ENCODE data around the gene CD99L2.

CD99L2 gene

DNA sequence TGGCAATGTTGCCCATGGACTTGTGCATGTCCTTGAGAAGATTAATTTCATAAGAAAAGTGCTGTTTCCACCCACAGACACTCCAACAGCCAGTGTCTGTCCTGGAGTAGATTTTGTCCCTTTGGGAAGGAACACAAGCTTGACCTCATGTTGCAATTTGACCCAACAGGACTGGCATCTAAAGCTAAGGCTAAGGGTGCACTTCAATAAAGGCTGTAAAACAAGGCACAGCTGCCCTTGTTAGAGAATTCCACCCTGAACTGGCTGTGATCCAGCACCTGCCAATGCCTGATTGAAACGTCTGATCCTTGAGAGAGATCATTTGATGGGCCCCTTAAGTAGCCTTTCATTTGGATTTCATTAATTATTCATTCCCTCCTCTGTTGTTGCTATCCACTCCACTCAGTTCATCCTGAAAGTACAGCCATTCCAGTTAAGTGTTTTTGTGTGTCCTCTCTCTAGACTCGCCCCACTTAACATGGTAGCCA, 56.2 kb downstream of the CD99L2 start:
- no peak overlapping the region for H3K56ac ChIP-seq (ENCODE audit: low read length)
- DNase-seq = no peak
- H3K4me3 ChIP-seq (ENCODE audit: low read length) = no peak overlapping the region
- no peak overlapping the region for H2BK120ac ChIP-seq (ENCODE audit: low read depth, low read length)
- H3K79me2 ChIP-seq (ENCODE audit: control insufficient read depth, insufficient read depth, low read length) = no peaks in the 10 kb centered on the region
- no peaks in the 10 kb centered on the region for H3K27me3 ChIP-seq (ENCODE audit: insufficient read depth, low read length, poor library complexity)
- H3K27ac ChIP-seq (ENCODE audit: low read depth, low read length) = no peak overlapping the region
- H2BK15ac ChIP-seq (replicated peaks; ENCODE audit: low read depth) = no peak overlapping the region
- no peak overlapping the region for H3K18ac ChIP-seq (ENCODE audit: low read length)
- no peaks in the 10 kb centered on the region for H3K79me1 ChIP-seq (ENCODE audit: low read length)
- H2BK5ac ChIP-seq (ENCODE audit: low read length) = no peak overlapping the region
- H3K4me2 ChIP-seq (ENCODE audit: low read length) = no peak overlapping the region
- no peak overlapping the region for H4K8ac ChIP-seq (ENCODE audit: low read depth, low read length)
- no CpG with 5 or more reads among the region's 2 CpGs for WGBS (ENCODE audit: extremely low coverage, insufficient coverage, low lambda C conversion rate)
- H3K9ac ChIP-seq (ENCODE audit: low read length) = no peak overlapping the region
- no peaks in the 10 kb centered on the region for H3K4me1 ChIP-seq (ENCODE audit: control insufficient read depth, low read depth, low read length)
- no peak overlapping the region for H3K4ac ChIP-seq (ENCODE audit: low read depth, low read length)
- no peak overlapping the region for H2AK5ac ChIP-seq (ENCODE audit: low read length)
- H4K5ac ChIP-seq (ENCODE audit: low read length) = no peak overlapping the region
- H3K23ac ChIP-seq (ENCODE audit: low read length) = no peak overlapping the region
- H3K36me3 ChIP-seq (ENCODE audit: control insufficient read depth, insufficient read depth, low read length) = no peaks in the 10 kb centered on the region

DNA sequence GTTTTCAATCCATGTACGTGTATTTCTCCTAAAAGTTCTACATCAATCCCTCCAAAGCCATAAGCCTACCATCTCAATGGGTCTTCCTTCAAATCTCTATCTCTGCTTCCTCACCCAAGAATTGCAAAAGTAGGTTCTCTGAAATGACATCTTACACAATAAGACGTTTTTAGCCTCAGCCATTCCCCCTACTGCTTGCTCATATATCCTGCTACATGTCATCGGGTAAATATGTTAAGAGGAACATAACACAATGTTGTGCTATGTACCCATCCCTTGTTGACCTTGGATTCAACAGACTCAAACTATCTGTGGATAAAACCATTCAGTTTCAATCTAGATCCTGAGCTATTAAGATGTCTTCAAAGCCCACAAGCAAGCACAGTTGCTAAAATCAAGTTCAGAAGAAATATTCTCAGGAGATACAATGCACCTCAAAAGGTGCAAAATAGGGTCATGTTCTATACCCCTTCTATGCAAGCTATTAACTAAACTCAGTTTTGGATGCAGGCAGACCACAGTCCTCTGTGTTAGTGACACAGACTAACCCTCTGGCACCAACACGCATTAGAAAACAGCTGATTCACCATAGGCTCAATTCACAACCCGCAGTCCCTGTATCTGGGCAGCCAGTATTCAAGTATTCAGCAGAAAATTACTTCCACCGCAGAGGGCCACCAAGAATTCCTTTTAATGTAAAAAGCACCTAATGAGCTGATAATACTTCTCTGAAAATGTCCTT, 56.8 kb downstream of the CD99L2 start:
- no peak overlapping the region for H3K9ac ChIP-seq (ENCODE audit: low read length)
- no peaks in the 10 kb centered on the region for H3K4me1 ChIP-seq (ENCODE audit: control insufficient read depth, low read depth, low read length)
- H3K79me2 ChIP-seq (ENCODE audit: control insufficient read depth, insufficient read depth, low read length) = no peaks in the 10 kb centered on the region
- no peak overlapping the region for H2AK5ac ChIP-seq (ENCODE audit: low read length)
- H3K27ac ChIP-seq (ENCODE audit: low read depth, low read length) = no peak overlapping the region
- H2BK5ac ChIP-seq (ENCODE audit: low read length) = no peak overlapping the region
- no peak overlapping the region for H3K4ac ChIP-seq (ENCODE audit: low read depth, low read length)
- H3K23ac ChIP-seq (ENCODE audit: low read length) = no peak overlapping the region
- no peak overlapping the region for H3K4me2 ChIP-seq (ENCODE audit: low read length)
- H2BK15ac ChIP-seq (replicated peaks; ENCODE audit: low read depth) = no peak overlapping the region
- H3K4me3 ChIP-seq (ENCODE audit: low read length) = no peak overlapping the region
- H2BK120ac ChIP-seq (ENCODE audit: low read depth, low read length) = no peak overlapping the region
- no peaks in the 10 kb centered on the region for H3K36me3 ChIP-seq (ENCODE audit: control insufficient read depth, insufficient read depth, low read length)
- H3K79me1 ChIP-seq (ENCODE audit: low read length) = no peaks in the 10 kb centered on the region
- no peak for DNase-seq
- H3K27me3 ChIP-seq (ENCODE audit: insufficient read depth, low read length, poor library complexity) = no peaks in the 10 kb centered on the region
- H4K8ac ChIP-seq (ENCODE audit: low read depth, low read length) = no peak overlapping the region
- H3K18ac ChIP-seq (ENCODE audit: low read length) = no peak overlapping the region
- no CpG with 5 or more reads among the region's 6 CpGs for WGBS (ENCODE audit: extremely low coverage, insufficient coverage, low lambda C conversion rate)
- H4K5ac ChIP-seq (ENCODE audit: low read length) = no peak overlapping the region
- H3K56ac ChIP-seq (ENCODE audit: low read length) = no peak overlapping the region

DNA sequence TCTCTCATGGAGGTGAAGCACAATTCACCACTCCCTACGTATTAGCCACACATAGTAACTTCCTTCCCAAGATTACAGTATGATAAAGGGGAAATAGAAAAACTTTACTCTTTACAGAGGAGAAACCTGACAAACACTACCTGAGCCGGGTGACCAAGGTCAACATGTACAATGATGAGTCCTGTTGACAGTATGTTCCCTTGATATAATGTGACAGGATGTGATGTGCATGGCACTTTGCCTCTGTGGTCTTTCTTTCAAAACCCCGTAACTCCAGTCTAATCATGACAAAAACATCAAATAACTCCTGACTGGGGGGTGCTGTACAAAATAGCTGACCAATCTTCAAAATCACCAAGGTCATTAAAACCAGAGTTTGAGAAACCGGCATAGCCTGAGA, 60.6 kb downstream of the CD99L2 start:
- no peak overlapping the region for H4K8ac ChIP-seq (ENCODE audit: low read depth, low read length)
- H3K36me3 ChIP-seq (ENCODE audit: control insufficient read depth, insufficient read depth, low read length) = no peaks in the 10 kb centered on the region
- no peaks in the 10 kb centered on the region for H3K27me3 ChIP-seq (ENCODE audit: insufficient read depth, low read length, poor library complexity)
- no peaks in the 10 kb centered on the region for H3K79me2 ChIP-seq (ENCODE audit: control insufficient read depth, insufficient read depth, low read length)
- no peak overlapping the region for H3K4ac ChIP-seq (ENCODE audit: low read depth, low read length)
- no peak overlapping the region for H3K18ac ChIP-seq (ENCODE audit: low read length)
- no peak overlapping the region for H3K4me2 ChIP-seq (ENCODE audit: low read length)
- H3K79me1 ChIP-seq (ENCODE audit: low read length) = no peaks in the 10 kb centered on the region
- H3K4me1 ChIP-seq (ENCODE audit: control insufficient read depth, low read depth, low read length) = no peaks in the 10 kb centered on the region
- no CpG with 5 or more reads among the region's 4 CpGs for WGBS (ENCODE audit: extremely low coverage, insufficient coverage, low lambda C conversion rate)
- no peak overlapping the region for H2BK5ac ChIP-seq (ENCODE audit: low read length)
- no peak overlapping the region for H3K23ac ChIP-seq (ENCODE audit: low read length)
- no peak overlapping the region for H2BK15ac ChIP-seq (replicated peaks; ENCODE audit: low read depth)
- H4K5ac ChIP-seq (ENCODE audit: low read length) = no peak overlapping the region
- no peak overlapping the region for H3K56ac ChIP-seq (ENCODE audit: low read length)
- H3K9ac ChIP-seq (ENCODE audit: low read length) = no peak overlapping the region
- no peak overlapping the region for H2AK5ac ChIP-seq (ENCODE audit: low read length)
- no peak overlapping the region for H3K4me3 ChIP-seq (ENCODE audit: low read length)
- H3K27ac ChIP-seq (ENCODE audit: low read depth, low read length) = no peak overlapping the region
- H2BK120ac ChIP-seq (ENCODE audit: low read depth, low read length) = no peak overlapping the region
- no peak for DNase-seq

DNA sequence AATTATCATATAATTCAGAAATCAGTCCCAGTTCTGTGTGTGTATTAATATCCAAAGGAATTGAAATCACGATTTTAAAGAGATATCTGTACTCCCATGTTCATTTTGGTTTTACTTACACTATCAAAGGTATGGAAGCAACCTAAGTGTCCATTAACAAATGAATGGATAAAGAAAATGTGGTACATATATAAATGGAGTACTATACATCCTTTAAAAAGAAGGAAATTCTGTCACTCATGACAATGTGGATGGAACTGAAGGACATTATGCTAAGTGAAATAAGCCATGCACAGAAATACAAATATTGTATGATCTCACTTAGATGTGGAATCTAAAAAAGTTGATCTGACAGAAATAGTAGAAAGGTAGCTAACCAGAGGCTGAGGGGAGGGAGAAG, 63.8 kb downstream of the CD99L2 start:
- Histone ChIP-seq H3K4ac (ENCODE audit: low read depth, low read length) (no peak overlapping the region), H2BK120ac (ENCODE audit: low read depth, low read length) (no peak overlapping the region), H3K18ac (ENCODE audit: low read length) (no peak overlapping the region), H3K56ac (ENCODE audit: low read length) (no peak overlapping the region), H3K36me3 (ENCODE audit: control insufficient read depth, insufficient read depth, low read length) (no peaks in the 10 kb centered on the region), H3K4me2 (ENCODE audit: low read length) (no peak overlapping the region), H3K27me3 (ENCODE audit: insufficient read depth, low read length, poor library complexity) (no peaks in the 10 kb centered on the region), H3K4me1 (ENCODE audit: control insufficient read depth, low read depth, low read length) (no peaks in the 10 kb centered on the region), H3K79me1 (ENCODE audit: low read length) (no peaks in the 10 kb centered on the region), H2BK15ac (replicated peaks; ENCODE audit: low read depth) (no peak overlapping the region), H2AK5ac (ENCODE audit: low read length) (no peak overlapping the region), H4K5ac (ENCODE audit: low read length) (no peak overlapping the region), H3K27ac (ENCODE audit: low read depth, low read length) (no peak overlapping the region), H3K4me3 (ENCODE audit: low read length) (no peak overlapping the region), H3K79me2 (ENCODE audit: control insufficient read depth, insufficient read depth, low read length) (no peaks in the 10 kb centered on the region), H2BK5ac (ENCODE audit: low read length) (no peak overlapping the region), H4K8ac (ENCODE audit: low read depth, low read length) (no peak overlapping the region), H3K23ac (ENCODE audit: low read length) (no peak overlapping the region), H3K9ac (ENCODE audit: low read length) (no peak overlapping the region)
- DNase-seq = no peak
- no CpG with 5 or more reads among the region's 1 CpG for WGBS (ENCODE audit: extremely low coverage, insufficient coverage, low lambda C conversion rate)

DNA sequence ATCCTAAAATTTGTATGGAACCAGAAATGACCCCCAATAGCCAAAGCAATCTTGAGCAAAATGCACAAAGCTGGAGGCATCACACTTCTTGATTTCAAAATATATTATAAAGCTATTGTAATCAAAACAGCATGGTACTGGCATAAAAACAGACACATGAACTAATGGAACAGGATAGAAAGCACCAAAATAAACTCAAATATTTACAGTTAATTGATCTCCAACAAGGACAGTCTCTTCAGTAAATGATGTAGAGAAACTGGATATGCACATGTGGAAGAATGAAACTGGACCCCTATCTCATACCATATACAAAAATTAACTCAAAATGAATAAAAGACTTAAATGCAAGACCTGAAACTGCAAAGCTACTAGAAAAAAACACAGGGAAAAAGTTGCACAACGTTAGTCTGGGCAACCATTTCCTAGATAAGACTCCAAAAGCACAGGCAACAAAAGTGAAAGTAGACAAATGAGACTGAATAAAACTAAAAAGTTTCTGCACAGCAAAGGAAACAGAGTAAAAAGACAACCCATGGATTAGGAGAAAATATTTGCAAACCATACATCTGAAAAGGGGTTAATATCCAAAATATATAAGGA, 64.9 kb downstream of the CD99L2 start:
- Histone ChIP-seq H3K18ac (ENCODE audit: low read length) (no peak overlapping the region), H3K36me3 (ENCODE audit: control insufficient read depth, insufficient read depth, low read length) (no peaks in the 10 kb centered on the region), H3K56ac (ENCODE audit: low read length) (no peak overlapping the region), H3K79me2 (ENCODE audit: control insufficient read depth, insufficient read depth, low read length) (no peaks in the 10 kb centered on the region), H2BK15ac (replicated peaks; ENCODE audit: low read depth) (no peak overlapping the region), H3K4me3 (ENCODE audit: low read length) (no peak overlapping the region), H3K27me3 (ENCODE audit: insufficient read depth, low read length, poor library complexity) (no peaks in the 10 kb centered on the region), H3K4ac (ENCODE audit: low read depth, low read length) (no peak overlapping the region), H2BK120ac (ENCODE audit: low read depth, low read length) (no peak overlapping the region), H3K27ac (ENCODE audit: low read depth, low read length) (no peak overlapping the region), H2AK5ac (ENCODE audit: low read length) (no peak overlapping the region), H4K8ac (ENCODE audit: low read depth, low read length) (no peak overlapping the region), H3K4me2 (ENCODE audit: low read length) (no peak overlapping the region), H4K5ac (ENCODE audit: low read length) (no peak overlapping the region), H2BK5ac (ENCODE audit: low read length) (no peak overlapping the region), H3K9ac (ENCODE audit: low read length) (no peak overlapping the region), H3K4me1 (ENCODE audit: control insufficient read depth, low read depth, low read length) (no peaks in the 10 kb centered on the region), H3K79me1 (ENCODE audit: low read length) (no peaks in the 10 kb centered on the region), H3K23ac (ENCODE audit: low read length) (no peak overlapping the region)
- WGBS (ENCODE audit: extremely low coverage, insufficient coverage, low lambda C conversion rate) = no CpG with 5 or more reads among the region's 1 CpG
- no peak for DNase-seq
